Epithelial cell of umbilical artery (primary cell): ENCODE data around the gene C16orf74. TPM values are rescaled to one million over a fixed set of nuclear protein-coding genes. Genes with fewer than 3 reads are reported as not detected.

Source experiments
- total RNA-seq: library from RNA; depleted of rRNA; stranded (reverse); fragments of >200 nt; gene quantifications from 2 replicates; pipeline ENCODE4 v1.2.3, GENCODE V29; 2014

Gene C16orf74
- 10.7 and 18.4 TPM in 2 replicates for total RNA-seq

DNA sequence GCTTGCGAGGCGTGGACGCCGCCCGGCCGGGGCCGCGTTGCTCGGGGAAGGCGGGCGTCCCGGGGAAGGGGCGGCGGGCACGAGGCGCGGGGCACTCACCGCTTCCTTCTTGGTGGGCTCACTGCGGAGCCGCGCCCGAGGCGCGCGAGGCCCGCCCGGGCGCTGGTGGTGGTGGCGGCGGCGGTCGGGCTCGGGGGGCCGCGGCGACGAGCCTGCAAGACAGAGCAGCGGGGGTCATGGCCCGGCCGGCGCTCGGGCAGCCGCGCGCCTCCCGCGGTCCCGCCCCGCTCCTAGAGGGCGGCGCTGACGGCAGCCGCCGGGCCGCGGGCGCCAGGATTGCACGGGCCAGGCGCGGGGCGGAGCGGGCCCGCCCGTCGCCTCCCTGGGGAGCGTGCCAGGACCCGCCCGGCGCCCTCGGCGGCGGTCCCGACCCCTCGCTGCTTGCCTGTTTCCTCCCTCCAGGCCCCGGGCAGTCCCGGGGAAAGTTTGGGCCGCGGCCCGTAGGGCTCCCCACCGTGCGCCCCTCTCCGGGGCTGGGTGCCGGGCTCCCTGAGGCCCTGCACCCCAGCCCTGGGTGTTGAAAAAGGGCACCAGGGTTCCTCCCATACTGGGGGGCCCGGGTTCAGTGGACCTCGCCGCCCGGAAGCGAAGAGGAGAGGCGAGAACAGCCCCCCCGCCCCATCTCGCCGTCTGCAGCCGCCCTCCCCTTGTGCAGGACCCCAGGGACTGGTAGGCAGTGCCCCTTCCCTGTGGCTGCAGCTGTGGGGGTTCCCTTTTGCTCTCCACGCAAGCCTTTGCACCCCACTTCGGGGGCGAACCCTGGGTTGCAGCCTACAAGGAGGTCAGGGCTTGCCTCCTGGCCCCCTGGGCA, at the start of gene C16orf74:
Gene C16orf74 (minus strand): TSS at position 270 of the 871 bp plus-strand sequence. CDS start 15,879 bp downstream, outside the sequence.

DNA sequence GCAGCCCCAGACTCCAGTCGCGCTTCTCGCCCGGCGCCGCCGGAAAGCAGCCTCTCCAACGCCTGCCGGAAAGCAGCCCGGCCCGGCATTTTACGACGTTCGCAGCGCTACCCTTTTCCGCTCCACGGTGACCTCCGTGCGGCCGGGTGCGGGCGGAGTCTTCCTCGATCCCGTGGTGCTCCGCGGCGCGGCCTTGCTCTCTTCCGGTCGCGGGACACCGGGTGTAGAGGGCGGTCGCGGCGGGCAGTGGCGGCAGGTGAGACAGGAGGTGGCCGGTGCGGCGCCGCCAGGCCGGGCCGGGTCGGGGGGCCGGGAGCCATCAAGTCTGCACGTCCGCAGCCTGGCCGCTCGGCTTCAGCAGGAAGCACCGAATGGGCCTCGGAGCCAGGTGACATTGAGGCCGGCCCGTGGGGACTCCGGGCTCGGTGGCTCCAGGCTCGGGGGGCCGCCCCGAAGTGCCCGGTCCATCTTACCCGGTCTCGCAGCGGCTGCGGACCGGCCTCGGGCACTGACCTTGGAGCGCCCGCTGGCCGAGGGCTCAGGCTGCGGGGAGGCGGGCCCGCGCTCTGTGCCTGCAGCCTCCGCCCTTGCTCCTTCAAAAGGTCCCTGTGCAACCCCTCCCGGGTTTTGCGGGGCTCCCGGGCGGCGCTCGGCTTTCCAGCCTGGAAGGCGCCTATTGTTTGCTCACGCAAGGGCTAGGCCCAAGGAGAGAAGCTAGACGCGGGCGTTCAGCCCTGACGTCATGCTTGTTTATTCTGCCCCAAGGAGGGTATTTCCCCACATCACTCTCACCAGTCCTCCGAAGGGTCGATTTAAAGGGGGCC, 48.8 kb upstream of the C16orf74 start, which contains the start of the genes COX4I1 and EMC8:
Gene COX4I1 (plus strand): TSS at position 199 of the 824 bp plus-strand sequence. CDS start 1,511 bp downstream, outside the sequence.
Gene EMC8 (minus strand): TSS at position 48 of the 824 bp plus-strand sequence. CDS start 249 bp downstream, outside the sequence.

DNA sequence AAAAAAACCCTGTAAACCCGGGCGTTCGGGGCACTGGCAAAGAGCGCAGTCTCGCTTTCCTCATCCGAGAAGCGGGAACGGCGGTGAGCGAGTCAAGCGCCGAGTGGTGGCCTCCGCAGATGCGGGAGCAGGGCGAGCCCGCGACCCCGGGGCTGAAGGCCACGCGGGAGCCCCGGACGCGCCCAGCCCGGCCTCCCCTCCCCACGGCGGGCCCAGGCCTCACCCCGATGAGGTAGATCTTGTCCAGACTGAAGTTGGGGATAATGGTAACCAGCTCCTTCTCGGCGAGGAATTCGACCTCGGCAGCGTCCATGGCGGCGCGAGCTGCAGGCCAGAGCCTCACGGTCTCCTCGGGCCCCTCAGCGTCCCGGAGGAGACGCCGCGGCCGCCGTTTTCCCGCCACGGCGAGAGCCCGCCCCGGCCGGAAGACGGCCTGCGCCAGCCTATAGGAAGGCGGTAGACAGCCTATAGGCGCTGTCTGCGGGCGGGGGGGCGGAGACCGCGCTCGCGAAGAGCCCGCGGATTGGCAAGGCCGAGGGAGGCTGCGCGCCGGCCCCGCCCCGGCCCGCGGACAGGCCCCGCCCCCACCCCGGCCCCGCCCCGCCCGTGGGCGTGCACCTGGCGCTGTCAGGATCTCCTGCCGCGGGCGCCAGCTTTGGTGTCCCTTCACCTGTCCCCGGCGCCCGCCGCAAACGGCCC, 62.2 kb downstream of the C16orf74 start, which contains the start of gene GINS2:
Gene GINS2 (minus strand): TSS at position 369 of the 699 bp plus-strand sequence. CDS start 56 bp downstream, at position 313.

Other genes with a start within 250 kb of the C16orf74 start
- 7.8 and 11.2 TPM in 2 replicates for gene GSE1, start 137.8 kb downstream of the C16orf74 start, total RNA-seq
- gene GINS2, start 62.1 kb downstream of the C16orf74 start, total RNA-seq: 11.0 and 14.4 TPM in 2 replicates
- gene EMC8, start 48.4 kb upstream of the C16orf74 start, total RNA-seq: 29.2 and 33.1 TPM in 2 replicates
- gene COX4I1, start 48.6 kb upstream of the C16orf74 start, total RNA-seq: 546 and 562 TPM in 2 replicates
- gene IRF8, start 148.1 kb upstream of the C16orf74 start, total RNA-seq: not detected in 2 replicates